Activated T-cell treated with anti-CD3 and anti-CD28 coated beads for 48 hours (primary cell): ENCODE results near the gene VTI1A.

Source experiments
- DNase-seq: peaks from one replicate; pipeline ENCODE4 v3.0.0-alpha.2; 2020; ENCODE audit warnings: low read depth

The VTI1A gene

DNA sequence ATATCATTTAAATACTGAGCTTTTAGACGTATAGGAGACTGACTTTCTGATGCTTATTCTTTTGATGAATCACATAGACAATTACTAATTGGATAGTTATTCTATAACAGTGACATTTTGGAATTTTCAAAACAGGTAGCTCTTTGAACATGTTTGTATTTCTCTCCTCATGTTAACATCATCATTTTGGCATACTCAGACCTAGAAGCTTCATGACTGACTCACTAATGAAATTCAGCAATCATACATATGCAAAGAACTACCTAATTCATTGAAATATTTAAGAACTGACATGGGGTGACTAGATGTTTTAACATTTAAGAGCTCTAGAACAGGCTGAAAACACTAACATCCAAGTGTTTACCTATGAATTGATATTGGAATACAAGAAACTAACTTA lies 192.3 kb downstream of the VTI1A start:
- DNase-seq = no peak

DNA sequence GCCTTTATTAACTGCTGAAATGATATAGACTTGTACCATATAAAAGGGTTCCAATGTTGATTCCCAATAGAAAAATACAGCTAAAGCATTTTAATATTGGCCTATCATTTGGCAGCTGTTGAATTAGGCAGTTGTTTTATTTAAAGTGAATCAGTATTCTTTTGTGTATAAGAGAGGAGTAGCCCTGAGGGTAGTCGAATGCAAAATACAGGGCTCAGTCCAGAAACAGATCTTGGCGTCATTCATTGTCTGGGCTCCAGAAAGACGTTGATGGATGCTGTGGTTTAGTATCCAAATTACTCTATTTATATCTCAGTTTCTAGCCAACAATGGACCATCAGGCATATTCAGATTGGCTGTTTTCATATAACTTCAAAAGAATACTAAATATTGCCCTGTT lies 193.6 kb downstream of the VTI1A start:
- no peak for DNase-seq

DNA sequence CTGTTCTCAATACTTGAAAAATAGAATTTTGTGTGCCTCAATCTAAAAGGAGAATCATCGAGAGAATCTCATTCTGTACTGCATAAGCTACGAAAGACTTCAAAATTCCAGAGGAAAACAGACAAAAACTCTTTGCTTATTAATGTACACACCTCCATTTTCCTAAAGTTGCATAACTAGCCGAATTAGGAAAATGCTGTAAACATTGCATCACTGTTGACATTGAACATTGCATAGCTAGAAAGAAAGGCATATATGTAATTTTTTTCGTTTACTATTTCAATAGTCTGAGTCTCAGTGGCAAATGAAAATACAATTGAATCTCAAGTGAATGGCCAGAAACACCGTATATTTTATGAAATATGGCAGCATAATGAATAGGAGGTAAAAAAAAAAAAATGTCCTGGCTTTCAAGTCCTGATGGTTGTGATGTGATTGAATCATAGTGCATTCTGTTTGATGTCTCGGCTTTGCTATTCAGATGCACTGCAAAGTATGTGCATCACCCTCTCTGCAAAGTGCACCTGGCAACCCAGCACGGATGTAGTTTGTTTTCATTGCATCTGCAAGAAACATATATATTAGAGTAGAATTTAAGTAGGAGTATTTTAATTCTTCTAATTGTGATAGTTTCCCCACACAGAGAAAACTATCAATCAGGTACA lies 196.7 kb downstream of the VTI1A start:
- no peak for DNase-seq

DNA sequence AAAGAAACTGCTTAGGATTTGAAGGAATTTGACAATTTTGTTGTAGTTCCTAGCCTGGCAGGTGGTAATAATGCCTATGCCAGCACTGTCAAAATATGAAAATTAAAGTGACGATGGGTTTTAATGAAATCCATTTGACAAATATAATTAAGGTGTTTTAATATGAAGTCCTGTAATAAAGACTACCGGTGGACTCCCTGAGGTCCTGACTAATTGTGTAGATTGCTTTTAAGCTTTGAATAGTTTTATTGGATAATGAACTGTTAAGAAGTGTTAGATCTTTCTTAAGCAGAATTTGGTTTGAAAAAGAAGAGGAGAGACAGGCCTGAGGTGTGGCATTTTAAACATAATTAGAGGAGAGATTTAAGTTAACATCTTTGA lies 197.2 kb downstream of the VTI1A start:
- no peak for DNase-seq

DNA sequence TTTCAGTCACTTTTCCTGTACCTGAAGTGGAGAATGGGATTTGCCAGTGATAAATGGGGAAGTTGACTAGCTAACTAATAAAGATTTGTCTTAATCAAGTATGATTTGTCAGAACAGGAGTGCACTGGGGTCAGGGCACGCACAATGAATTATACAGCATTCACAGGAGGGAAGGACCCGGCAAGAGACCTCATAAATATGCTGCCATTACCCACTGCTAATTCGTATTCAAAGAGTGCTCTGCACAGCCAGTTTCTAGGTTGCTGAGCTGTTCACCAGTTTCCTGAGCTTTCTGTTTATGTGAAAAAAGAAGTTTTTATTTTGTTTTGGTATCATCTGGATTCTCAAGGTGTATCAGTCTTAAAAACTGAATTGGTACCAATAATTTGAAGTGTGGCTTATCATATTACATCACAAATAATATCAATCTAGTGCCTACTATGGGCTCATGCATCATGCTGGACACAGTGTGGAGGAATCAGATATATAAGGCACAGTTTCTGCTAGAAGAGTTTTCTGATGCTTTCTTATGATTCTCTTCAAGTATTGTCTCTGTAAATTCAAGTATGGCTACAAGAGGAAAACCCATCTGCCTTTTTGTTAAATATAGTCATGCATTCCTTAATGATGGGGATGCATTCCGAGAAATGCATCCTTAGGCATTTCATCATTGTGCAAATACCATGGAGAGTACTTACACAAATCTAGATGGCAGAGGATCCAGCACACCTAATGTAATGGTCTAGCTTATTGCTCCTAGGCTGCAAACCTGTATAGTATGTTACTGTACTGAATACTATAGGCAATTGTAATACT lies 202.2 kb downstream of the VTI1A start:
- DNase-seq = no peak

DNA sequence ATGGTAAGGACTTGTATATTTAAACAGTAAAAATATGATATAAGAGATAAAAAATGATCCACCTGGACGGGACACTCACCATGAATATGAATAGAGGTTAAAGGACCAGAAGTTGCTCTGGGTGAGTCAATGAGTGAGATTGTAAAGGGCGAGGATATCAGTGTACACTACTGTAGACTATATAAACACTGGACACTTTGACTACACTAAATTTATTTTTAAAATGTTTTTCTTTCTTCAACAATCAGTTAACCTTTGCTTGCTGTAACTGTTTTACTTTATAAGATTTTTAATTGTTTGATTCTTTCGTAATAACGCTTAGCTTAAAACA lies 202.8 kb downstream of the VTI1A start:
- DNase-seq = no peak

DNA sequence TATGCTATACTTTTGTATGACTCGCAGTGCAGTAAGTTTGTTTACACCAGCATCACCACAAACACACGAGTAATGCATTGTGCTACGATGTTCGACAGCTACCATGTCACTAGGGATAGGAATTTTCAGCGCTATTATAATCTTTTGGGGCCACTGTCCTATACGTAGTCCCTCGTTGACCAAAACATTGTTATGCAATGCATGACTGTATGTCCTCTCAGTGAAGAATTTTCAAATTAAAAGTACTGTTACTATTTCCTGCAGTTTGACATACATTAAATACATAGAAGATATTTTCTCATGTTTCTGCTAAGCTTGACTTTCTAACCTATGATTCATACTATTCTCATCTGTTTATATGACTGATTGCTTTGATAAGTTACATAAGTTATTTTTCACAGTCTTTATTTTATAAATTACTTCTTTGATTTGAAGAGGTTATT lies 203.6 kb downstream of the VTI1A start:
- no peak for DNase-seq

DNA sequence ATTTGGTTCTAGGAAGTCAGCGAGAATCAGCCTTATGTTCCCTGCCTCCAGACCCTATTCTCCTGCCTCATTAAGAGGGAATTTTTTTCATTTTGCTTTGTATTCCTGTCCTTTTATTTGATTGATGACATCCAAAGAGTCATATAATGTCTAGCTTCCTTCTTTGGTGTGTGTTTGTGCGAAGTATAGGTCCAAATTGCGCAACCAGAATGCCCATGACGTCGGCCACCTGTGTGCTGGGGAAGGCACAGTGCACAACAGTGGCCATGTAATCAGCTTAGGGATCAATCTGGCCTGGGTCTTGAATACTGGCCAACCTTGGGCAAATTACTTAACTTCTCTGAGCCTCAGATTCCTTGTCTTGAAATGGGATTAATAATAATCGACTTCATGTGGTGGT lies 206.2 kb downstream of the VTI1A start:
- no peak for DNase-seq

DNA sequence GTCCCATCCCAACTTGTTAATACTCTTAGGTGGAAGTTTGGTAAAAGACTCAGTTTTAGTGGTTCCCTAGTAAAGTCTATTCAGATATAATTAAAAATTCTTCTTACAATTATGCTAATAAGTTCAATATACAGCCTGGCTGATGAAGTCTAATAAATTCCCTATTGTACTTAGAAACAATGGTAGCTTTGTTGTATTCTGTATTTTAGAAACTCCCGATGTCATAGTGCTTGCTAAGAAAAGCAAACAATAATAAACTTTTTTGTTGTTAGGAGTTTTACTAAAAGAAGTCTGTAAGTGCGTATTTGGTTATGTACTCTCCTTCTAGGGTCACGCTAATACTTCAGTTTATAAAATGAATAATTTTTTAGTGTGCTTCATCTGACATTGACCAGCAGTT lies 206.8 kb downstream of the VTI1A start:
- DNase-seq = no peak

DNA sequence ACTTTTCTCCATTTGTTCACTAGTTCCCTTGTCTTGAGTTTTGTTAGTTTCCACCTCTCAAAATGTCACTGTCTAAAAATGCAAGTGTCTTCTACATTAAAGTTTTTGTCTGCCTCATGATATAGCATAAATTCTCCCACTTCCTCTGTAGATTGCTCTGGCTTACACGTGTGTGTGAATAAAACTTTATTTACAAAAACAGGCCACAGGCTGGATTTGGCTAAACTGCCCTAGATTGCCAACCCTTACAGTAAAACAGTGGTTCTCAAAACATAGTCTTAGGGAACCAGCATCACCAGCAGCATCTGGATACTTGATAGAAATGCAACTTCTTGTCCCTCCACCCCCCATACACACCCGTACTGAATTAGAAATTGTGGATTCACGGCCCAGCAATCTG lies 207.8 kb downstream of the VTI1A start:
- no peak for DNase-seq

DNA sequence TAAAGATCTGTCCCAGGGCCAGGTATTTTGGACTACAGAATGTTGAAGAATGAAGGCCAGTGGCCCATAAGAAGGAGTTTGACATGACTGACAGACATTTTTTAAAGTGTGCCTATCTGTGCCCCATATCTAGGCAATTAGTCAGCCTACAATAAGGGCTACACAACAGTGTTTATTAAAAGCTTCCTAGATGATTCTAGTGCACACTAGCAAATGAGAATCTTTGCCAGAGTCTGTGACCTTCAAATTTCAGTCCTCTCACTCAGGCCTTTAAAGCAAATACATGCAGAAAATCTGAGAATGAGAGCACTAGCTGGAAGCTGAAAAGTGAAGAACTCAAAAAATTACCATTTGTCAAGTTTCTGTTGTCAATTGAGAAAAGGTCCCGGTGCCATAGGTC lies 208.7 kb downstream of the VTI1A start:
- DNase-seq = no peak

DNA sequence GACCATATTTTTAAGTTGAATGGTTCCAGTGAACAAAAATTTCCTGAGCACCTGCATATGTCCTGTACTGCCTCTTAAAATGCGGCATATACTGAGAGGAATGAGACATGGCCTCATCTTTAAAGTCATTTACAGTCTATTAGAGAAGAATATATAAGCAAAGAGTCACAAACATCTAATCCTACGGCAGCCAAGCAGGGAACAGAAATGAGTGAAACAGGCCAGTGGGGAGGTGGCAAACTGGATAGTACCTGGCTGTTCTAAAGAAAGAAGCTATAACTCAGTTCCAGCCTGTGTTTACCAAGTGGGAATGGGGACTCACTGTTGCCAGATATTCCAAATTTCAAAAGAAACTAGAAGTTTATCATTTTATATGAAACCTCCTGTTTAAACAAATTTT lies 211.4 kb downstream of the VTI1A start:
- no peak for DNase-seq

DNA sequence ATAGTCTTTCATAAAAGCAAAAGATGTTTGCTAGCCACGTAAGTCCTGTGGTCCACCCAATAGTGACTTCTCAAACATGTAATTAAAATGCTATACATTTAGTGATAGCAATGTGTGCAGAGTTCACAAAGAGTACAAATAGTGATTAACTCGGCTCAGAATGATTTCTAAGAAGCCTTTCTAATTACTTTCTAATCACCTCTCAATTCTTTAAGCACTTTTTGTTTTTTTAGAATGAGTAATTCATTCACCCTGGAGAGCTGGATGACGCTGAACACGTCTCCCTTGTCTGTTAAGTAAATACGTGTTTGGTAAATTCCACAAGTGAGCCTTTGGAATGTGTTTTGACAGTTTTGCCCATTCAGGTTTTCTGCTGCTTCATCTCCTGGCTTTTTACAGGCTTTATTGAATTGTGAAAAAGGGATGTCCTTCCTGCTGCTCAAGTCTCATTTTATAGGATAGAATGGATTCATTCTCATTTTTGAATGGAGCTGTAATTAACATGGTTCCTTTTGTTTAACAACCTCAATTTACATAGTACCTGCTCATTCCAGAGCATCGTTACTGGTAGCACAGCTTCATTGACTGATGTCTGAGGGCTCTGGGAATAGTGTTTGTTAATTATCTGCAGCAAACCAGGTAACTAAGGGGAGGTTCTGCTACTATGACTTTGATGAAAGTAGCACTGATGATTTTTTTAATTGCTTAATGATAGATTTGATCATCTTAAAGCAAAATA lies 212.1 kb downstream of the VTI1A start:
- no peak for DNase-seq

DNA sequence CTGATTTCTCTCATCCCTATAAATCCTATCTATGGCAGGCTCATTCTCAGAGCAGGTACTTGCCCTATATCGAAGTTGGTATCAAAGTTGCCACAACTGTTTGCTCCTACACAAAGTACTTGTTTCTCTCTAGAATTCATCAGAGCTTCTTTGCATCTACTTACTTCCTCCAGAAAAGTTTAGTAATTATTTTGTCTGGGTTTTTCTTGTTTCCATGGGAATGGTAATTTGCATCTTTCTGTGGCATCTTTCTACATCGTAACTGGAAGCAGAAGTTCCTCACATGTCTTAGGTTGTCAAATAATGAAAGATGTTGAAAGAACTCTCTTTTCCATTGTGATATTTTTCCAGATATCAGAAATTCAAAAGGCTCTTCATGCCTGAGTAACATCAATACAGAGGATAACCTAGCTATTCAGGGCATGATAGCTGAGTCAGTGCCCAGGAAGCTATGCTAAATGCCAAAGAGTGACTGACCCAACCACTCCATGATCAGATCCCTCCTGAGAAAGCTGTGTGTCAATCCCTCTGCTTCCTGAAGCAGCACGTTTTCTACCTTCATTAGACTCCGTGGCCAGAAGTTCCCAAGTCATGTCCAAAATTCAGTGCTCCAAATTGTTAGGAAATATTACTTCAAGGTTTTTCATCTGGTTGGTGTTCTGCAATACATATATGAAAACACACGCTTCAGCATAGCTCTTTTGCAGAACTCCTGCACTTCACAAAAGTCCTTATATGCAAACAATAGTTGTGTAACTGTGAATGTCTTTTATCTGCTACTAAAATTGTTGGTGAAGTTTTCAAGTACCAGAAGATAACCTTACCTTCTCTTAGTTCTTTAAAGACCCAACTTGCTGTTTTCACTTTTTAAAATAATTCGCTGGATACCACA lies 216.5 kb downstream of the VTI1A start:
- DNase-seq = no peak

DNA sequence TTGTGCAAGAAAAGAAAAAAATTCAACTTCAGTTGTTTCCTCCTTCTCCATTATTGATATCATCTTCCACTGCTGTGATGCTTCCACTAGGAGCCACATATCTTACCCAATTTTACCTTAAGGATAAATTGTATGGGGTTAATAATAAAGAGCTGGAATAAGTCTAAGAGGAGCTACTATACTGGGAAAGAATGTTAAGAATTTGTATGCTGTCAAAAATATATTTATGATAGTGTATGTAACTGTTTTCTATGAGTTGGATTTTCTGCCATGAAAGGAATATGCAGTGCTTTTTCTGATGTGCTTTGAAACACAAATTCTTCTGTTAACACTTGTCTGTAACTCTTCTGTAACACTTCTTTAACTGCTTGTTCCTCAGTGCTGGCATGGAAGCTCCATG lies 219.1 kb downstream of the VTI1A start:
- DNase-seq = no peak

DNA sequence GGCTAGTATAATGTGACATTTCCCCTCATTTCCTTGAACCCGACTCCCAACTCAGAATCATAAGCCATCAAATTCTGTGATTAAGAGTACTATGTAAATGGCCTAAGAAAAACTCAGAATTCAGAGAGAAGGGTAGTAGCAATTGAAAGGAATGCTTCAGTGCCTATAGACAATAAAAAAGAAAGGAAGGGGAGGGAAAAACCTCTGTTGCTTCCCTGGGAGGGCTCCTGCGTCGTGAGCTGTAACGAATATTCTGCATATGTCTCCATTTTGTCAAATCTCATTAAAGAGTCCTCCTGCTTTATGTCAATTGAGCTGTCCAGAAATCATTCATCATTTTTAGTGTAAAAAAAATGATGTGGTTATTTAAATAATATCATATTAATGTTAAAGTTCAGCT lies 223.0 kb downstream of the VTI1A start:
- DNase-seq = no peak

DNA sequence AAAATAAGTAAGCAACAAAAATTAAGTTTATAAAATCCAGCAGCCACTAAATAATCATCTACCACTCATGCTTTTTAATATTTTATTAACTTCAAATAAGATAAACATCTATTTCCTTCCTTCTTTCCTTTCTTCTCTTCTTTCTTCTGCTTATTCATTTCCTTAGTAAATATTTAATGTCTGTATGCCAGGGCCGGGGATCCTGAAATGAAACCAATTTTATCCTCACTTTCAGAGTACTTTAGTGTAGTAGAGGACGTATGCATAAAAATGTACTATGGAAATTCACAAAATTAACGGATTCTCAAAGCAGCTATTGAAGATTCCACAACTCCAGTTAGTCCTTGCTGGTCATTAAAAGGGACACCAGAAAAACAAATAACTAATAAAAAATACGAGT lies 224.7 kb downstream of the VTI1A start:
- DNase-seq = no peak

DNA sequence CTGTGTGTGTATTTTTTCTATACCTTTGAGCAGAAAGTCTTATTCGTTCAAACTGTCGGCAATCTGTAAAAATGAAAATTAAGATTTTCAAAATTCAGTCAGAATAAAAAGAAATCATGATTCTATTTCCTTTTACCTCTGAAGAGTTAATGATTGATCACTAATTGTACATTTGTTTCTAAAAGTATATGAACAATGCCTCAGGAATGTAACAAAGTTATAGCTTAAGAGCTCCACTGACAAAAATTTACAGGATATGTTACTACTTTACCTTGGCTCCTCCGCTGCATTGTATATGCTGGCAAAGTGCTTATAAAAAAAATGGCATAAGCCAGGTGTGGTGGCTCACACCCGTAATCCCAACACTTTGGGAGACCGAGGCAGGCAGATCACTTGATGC lies 225.7 kb downstream of the VTI1A start:
- no peak for DNase-seq

DNA sequence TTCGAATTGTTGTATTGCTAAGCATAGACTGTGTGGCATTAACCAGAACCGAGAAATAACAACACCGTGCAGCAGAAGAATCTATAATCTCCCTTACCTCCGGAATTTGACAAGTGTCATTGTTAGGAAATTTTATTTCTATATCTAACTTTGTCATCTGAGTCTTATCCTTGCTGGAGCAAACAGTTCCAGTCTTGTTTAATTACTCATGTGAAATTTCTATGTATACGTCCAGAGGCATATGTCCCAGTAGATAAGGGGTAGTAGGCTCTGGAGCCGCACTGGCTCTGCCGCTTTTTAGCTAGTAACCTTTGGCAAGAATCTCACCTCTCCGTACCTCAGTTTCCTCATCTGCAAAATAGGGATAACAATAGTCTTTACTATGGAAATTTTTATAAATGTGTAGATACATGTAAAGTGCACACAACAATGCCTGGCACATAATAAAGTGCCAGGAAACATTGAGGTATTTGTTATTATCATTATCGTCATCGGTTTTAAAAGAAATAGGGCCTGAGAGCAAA lies 228.6 kb downstream of the VTI1A start:
- DNase-seq = no peak

DNA sequence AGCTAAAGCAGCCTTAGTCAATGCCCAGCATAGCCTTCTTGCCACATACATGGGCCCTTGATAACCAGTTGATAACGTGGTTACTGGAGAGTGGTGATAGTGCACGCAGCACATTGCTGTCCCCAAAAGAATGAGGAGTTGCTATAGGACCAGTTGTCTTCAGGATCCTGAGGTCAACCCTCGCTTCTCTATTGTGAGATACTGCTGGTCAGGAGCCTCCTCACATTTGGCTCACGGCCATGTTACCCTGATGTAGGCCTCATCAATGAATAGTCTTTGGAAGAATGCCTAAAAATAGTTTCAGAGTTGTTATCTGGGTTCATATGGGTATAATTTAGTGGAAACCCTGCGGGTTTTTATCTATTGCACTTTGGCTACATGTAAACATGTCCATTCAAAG lies 230.7 kb downstream of the VTI1A start:
- no peak for DNase-seq

DNA sequence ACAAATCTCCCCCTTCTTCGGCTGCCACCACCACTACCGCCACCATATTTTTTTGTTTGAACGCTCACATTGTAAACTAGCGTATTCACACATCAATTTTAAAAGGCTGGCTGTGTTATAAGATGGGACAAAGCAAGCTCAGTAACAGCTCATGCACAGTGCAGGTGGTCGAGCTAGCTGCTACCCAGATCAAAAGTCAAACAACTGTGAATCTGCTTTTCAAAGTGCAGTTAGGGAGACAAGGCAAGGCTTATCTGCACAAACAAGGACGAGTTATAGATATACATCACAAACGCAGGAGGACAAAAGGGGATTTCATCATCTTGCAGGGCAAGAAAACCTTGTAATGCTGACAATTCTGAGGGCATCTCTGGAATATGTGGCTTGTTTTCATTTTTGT lies 231.6 kb downstream of the VTI1A start:
- DNase-seq = no peak

DNA sequence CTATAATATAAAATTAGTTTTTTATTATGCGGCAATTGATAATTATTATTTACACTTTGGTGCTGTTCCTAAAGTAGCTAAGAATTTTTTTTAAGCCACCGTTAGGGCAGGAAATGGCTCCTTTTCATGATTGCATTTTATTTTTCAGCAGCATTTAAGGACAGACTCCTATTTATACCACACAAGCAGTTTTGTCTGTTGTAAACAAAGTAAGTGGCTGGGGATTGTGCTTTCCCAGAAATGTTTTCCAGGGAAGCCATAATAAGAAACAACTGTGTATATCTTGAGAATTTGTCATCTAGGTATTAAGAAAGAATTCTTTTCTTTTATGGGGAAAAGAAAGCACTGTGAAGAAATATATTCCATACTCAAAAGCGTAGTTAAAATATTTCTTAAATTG lies 232.0 kb downstream of the VTI1A start:
- no peak for DNase-seq
